ENCODE results near the gene TBC1D8. TPM values are rescaled to one million over a fixed set of nuclear protein-coding genes. Genes with fewer than 3 reads are reported as not detected.

Gene TBC1D8
- total and polyA plus RNA-seq, 5 donors, result 36.4 to 79.5 (median 49.5) TPM

DNA sequence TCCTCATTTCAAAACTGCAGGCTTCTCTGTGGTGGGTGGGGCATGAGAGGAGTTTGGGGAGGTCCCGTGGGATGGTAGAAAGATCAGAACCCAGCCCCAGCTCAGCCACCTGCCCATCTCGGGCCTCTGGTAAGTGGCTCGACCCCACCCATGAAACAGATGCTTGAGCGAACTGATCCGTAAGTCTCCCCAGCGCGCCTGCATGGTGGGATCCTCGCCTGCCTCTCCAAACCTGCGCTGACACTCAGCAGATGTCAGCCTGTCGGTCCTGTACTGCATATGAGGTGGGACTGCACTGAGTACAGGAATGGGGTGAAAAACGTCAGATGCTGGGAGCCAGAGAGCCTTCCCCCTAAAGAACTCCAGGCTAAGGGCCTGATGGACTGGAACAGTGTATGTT is 165.0 kb downstream of the TBC1D8 start:
- H3K4me1 ChIP-seq (ENCODE audit: control insufficient read depth, insufficient read depth, low read length), result peaks cover 4% of the 10 kb centered on the region
- 90% methylated on average over 11 of the region's 11 CpGs for WGBS
- no peaks in the 10 kb centered on the region for H3K9me3 ChIP-seq (ENCODE audit: control insufficient read depth, low read length)
- intact Hi-C loops (cut with DNase I), result loop anchor here in 3 of 4 donors (5.0 to 10.0 kb wide), 3 partner anchors 169 to 379 kb away; no protein-coding TSS in a partner anchor
- ATAC-seq, result no peak
- H3K27me3 ChIP-seq (ENCODE audit: control insufficient read depth, insufficient read depth), result no peaks in the 10 kb centered on the region
- H3K27ac ChIP-seq (ENCODE audit: low read length), result no peak overlapping the region
- DNase-seq, result no peak
- H3K4me3 ChIP-seq (ENCODE audit: low read length), result no peak overlapping the region

DNA sequence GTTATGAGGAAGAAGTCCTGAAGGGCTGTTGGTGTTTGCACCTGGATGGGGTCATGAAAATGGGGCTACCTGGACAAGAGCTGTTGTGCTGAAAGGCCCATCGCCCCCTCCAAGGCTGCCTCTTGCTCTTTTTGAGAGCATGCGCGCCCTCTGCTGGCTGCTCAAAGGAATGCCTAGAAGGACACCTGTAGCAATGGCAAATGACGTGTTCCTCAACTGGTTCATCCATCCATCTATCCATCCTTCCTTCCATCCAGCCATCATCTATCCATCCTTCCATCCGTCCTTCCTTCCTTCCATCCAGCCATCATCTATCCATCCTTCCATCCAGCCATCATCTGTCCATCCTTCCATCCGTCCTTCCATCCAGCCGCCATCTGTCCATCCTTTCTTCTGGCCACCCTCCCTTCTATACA is 166.3 kb downstream of the TBC1D8 start:
- no peaks in the 10 kb centered on the region for H3K9me3 ChIP-seq (ENCODE audit: control insufficient read depth, low read length)
- H3K27ac ChIP-seq (ENCODE audit: low read length), result no peak overlapping the region

DNA sequence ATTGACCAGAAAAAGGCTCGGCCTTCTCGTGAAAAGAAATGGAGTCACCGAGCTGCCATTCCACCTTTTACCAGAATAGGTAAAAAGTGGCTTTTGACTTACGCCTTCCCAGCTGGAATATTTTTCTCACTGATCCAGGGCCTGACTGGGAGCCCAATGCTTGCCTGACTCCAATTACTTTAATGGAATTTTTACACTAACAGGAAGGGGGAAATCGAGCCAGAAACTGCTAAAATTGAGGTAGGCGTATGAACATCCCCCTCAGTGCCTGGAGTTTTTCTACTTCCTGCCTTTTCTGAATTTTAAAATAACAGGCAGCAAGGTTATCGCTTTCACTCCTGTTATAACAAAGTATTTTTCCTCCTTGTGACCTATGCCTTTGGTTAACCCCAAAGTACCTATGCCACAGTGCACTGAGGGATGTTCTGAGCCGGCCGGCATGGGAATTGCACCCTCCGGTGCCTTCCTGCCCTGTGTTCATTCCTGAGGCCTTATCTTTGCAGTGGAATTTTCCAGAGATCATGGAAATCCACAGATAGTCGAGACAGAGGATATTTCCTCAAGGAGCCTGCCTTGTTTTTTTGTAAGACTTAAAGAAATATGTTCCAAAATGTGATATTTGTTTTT is 167.4 kb downstream of the TBC1D8 start:
- DNase-seq, result peak; percentile 46 to 67 (median 63)
- H3K4me3 ChIP-seq (ENCODE audit: low read length), result no peak overlapping the region
- intact Hi-C loops (cut with DNase I), result loop anchor here in 3 of 4 donors (2.0 to 10.0 kb wide), 5 partner anchors 169 to 376 kb away; no protein-coding TSS in a partner anchor
- 46% methylated on average over 11 of the region's 11 CpGs for WGBS
- no peaks in the 10 kb centered on the region for H3K27me3 ChIP-seq (ENCODE audit: control insufficient read depth, insufficient read depth)
- peak; percentile 81 to 95 for ATAC-seq
- H3K4me1 ChIP-seq (ENCODE audit: control insufficient read depth, insufficient read depth, low read length), result peaks cover 4% of the 10 kb centered on the region
- no peaks in the 10 kb centered on the region for H3K9me3 ChIP-seq (ENCODE audit: control insufficient read depth, low read length)
- H3K27ac ChIP-seq (ENCODE audit: low read length), result peak overlapping the region; percentile 42

More for the DNA sequence above, 166.3 kb downstream of the TBC1D8 start:
- peak; percentile 81 to 91 (median 91) for DNase-seq
- Histone ChIP-seq H3K4me1 (ENCODE audit: control insufficient read depth, insufficient read depth, low read length) (peaks cover 4% of the 10 kb centered on the region), H3K4me3 (ENCODE audit: low read length) (no peak overlapping the region), H3K27me3 (ENCODE audit: control insufficient read depth, insufficient read depth) (no peaks in the 10 kb centered on the region)
- peak; percentile 67 to 70 for ATAC-seq
- 32% methylated on average over 7 of the region's 7 CpGs for WGBS
- intact Hi-C loops (cut with DNase I), result loop anchor here (2.0 to 10.0 kb wide), 6 partner anchors 168 to 378 kb away; no protein-coding TSS in a partner anchor

DNA sequence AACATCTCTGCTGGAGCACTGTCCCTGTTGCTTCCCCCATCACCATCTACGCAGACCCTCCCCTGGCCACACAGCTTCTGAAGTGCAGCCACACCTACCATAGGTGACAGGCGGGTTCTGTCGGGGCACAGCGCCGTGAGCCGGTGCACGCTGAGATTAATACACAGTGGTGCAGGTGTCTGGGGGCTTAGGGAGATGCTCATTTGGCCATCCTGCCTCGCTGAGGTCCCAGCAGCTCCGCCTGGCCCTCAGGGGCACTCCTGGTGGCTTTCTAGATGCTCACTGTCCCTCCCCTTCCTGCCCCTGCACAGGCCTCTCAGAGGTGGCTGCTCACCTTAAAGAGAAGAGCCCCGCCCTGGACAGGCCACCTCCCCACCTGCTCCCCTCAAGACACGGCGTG is 168.0 kb downstream of the TBC1D8 start:
- DNase-seq (peak in 2 of 3 donors; percentile 37 to 47), ATAC-seq (peak in 1 of 2 donors; percentile 5)
- intact Hi-C loops (cut with DNase I), result loop anchor here in 2 of 4 donors (5.0 to 10.0 kb wide), 2 partner anchors 168 to 376 kb away; no protein-coding TSS in a partner anchor
- H3K4me3 ChIP-seq (ENCODE audit: low read length), result no peak overlapping the region
- 91% methylated on average over 12 of the region's 12 CpGs for WGBS
- H3K27me3 ChIP-seq (ENCODE audit: control insufficient read depth, insufficient read depth), result no peaks in the 10 kb centered on the region
- peaks cover 4% of the 10 kb centered on the region for H3K4me1 ChIP-seq (ENCODE audit: control insufficient read depth, insufficient read depth, low read length)
- no peak overlapping the region for H3K27ac ChIP-seq (ENCODE audit: low read length)
- no peaks in the 10 kb centered on the region for H3K9me3 ChIP-seq (ENCODE audit: control insufficient read depth, low read length)

DNA sequence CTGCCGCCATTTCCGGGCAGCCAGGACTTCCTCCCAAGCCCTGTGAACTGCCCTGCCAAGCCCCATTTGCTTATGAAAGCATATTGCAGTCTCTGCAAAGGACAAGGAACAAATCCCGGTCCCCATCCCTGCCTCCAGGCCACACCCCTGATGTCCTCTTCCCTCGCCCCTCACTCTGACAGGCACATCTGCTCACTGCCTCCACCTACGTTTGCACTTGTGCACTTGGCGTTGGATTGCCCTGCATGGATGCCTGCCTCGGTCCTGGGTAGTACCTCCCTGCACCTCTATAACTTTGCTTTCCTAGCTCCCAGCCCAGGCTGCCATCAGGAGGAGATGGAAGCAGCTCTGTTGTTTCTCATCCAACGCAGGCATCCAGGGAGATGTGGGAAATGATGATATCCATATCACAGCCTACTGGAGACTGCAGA is 168.7 kb downstream of the TBC1D8 start:
- intact Hi-C loops (cut with DNase I), result loop anchor here in 2 of 4 donors (5.0 to 10.0 kb wide), 2 partner anchors 168 to 375 kb away; no protein-coding TSS in a partner anchor
- no peak for ATAC-seq
- 57% methylated on average over 8 of the region's 8 CpGs for WGBS

DNA sequence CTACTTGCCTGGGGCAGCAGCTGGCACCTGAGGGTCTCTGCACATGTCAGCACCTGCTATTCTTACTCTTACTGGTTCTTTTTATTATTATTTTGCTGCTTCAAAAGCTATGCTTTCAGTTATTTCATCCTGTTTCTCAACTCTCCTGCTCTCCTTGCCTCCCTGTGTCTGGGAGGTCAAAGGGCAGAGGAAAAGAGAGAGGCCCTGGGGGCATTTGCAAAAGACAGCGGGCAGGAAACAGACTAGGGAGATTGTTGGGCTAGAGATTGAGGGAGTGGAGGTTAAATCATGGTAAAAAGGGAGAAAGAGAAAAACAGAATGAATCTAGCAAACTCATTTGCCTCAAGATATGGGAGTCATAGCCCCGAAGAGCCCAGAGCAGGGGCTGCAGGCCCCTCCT is 170.2 kb downstream of the TBC1D8 start:
- no peak overlapping the region for H3K4me3 ChIP-seq (ENCODE audit: low read length)
- no peaks in the 10 kb centered on the region for H3K9me3 ChIP-seq (ENCODE audit: control insufficient read depth, low read length)
- intact Hi-C loops (cut with DNase I), result loop anchor here in 2 of 4 donors (5.0 to 10.0 kb wide), 2 partner anchors 166 to 374 kb away; no protein-coding TSS in a partner anchor
- H3K27me3 ChIP-seq (ENCODE audit: control insufficient read depth, insufficient read depth), result no peaks in the 10 kb centered on the region
- DNase-seq (no peak), ATAC-seq (no peak)
- H3K4me1 ChIP-seq (ENCODE audit: control insufficient read depth, insufficient read depth, low read length), result peaks cover 4% of the 10 kb centered on the region
- H3K27ac ChIP-seq (ENCODE audit: low read length), result no peak overlapping the region
- WGBS, result 74% methylated on average over 2 of the region's 2 CpGs

More for the DNA sequence above, 168.7 kb downstream of the TBC1D8 start:
- no peak overlapping the region for H3K27ac ChIP-seq (ENCODE audit: low read length)
- H3K9me3 ChIP-seq (ENCODE audit: control insufficient read depth, low read length), result no peaks in the 10 kb centered on the region
- no peaks in the 10 kb centered on the region for H3K27me3 ChIP-seq (ENCODE audit: control insufficient read depth, insufficient read depth)
- H3K4me1 ChIP-seq (ENCODE audit: control insufficient read depth, insufficient read depth, low read length), result peaks cover 4% of the 10 kb centered on the region
- H3K4me3 ChIP-seq (ENCODE audit: low read length), result no peak overlapping the region
- DNase-seq, result peak in 1 of 3 donors; percentile 30

DNA sequence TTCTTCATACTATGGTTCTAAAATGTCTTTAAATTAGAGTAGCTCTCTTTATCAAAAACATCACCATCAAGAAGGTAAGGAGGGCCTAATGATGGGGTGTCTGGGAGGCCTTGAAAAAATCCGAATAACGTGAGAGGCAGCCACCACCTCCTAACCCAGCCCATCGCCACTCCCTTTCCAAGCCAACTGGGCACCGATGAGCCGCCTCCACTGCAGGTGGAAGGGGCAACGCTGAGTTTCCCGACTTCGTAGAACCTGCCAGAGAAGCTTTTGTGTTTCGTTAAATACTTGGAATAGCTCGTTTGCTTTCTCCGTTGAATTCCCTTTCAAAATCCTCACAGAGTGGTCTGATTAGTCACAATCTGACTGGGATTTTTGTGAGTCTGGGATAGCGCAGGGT is 171.1 kb downstream of the TBC1D8 start:
- H3K4me1 ChIP-seq (ENCODE audit: control insufficient read depth, insufficient read depth, low read length), result peaks cover 4% of the 10 kb centered on the region
- intact Hi-C loops (cut with DNase I), result loop anchor here in 2 of 4 donors (5.0 to 10.0 kb wide), 2 partner anchors 165 to 373 kb away; no protein-coding TSS in a partner anchor
- WGBS, result 91% methylated on average over 12 of the region's 12 CpGs
- no peak for DNase-seq
- no peaks in the 10 kb centered on the region for H3K27me3 ChIP-seq (ENCODE audit: control insufficient read depth, insufficient read depth)
- ATAC-seq, result no peak
- no peak overlapping the region for H3K4me3 ChIP-seq (ENCODE audit: low read length)
- H3K27ac ChIP-seq (ENCODE audit: low read length), result no peak overlapping the region
- no peaks in the 10 kb centered on the region for H3K9me3 ChIP-seq (ENCODE audit: control insufficient read depth, low read length)

DNA sequence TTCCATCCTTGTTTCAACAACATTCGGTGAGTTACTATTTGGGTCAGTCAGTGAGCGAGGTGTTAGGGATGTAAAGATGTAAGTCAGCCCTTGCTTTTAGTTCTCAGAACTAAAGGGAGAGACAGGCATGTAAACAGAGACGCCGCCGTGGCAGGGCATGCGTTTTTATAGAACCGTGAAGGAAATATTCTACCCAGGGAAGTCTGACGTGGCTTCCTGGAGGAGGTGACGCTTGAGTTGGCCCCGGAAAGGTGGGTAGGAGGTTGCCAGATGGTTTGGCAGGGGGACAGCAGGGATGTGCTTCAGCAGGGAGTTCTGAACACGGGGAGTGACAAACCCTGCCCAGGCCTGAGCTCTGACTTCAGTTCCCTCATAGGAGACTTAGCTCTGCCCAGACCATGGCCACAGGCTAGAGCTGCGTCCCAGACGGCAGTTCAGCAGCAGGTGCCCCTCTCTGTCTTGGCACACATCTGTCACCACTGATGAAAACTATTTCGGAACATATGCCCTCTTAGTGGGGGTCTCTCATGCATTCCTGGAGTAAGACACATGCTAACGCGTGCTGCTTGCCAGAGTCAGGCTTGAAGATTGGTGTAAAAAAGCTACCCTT is 172.5 kb downstream of the TBC1D8 start:
- ATAC-seq, result peak in 1 of 2 donors; percentile 58
- H3K4me3 ChIP-seq (ENCODE audit: low read length), result no peak overlapping the region
- DNase-seq, result peak; percentile 50 to 62 (median 53)
- no peak overlapping the region for H3K27ac ChIP-seq (ENCODE audit: low read length)
- H3K27me3 ChIP-seq (ENCODE audit: control insufficient read depth, insufficient read depth), result no peaks in the 10 kb centered on the region
- intact Hi-C loops (cut with DNase I), result no loop called here
- 75% methylated on average over 16 of the region's 16 CpGs for WGBS
- no peaks in the 10 kb centered on the region for H3K9me3 ChIP-seq (ENCODE audit: control insufficient read depth, low read length)
- H3K4me1 ChIP-seq (ENCODE audit: control insufficient read depth, insufficient read depth, low read length), result peaks cover 4% of the 10 kb centered on the region

DNA sequence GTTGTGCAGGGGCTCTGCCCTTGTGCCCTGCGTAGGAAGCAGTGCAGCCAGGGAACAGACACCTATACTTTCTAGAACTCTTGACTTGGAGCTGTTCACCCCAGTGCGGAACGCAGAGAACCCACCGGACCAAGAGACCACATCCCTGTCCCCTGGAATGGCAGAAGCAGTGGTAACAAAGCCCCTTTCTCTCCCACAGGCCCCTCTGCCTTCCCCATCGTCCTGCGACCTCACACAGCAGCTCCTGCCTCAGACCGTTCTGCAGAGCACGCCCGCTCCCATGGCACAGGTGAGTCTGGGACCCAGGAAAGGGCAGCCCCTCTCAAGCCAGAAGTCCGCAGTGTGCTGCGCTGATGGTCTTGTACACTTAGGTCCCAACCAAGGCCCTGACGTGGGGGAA is 173.7 kb downstream of the TBC1D8 start:
- Histone ChIP-seq H3K9me3 (ENCODE audit: control insufficient read depth, low read length) (no peaks in the 10 kb centered on the region), H3K4me1 (ENCODE audit: control insufficient read depth, insufficient read depth, low read length) (peaks cover 3% of the 10 kb centered on the region), H3K27ac (ENCODE audit: low read length) (no peak overlapping the region), H3K27me3 (ENCODE audit: control insufficient read depth, insufficient read depth) (no peaks in the 10 kb centered on the region), H3K4me3 (ENCODE audit: low read length) (no peak overlapping the region)
- intact Hi-C loops (cut with DNase I), result no loop called here
- WGBS, result 91% methylated on average over 12 of the region's 12 CpGs
- no peak for ATAC-seq
- no peak for DNase-seq

DNA sequence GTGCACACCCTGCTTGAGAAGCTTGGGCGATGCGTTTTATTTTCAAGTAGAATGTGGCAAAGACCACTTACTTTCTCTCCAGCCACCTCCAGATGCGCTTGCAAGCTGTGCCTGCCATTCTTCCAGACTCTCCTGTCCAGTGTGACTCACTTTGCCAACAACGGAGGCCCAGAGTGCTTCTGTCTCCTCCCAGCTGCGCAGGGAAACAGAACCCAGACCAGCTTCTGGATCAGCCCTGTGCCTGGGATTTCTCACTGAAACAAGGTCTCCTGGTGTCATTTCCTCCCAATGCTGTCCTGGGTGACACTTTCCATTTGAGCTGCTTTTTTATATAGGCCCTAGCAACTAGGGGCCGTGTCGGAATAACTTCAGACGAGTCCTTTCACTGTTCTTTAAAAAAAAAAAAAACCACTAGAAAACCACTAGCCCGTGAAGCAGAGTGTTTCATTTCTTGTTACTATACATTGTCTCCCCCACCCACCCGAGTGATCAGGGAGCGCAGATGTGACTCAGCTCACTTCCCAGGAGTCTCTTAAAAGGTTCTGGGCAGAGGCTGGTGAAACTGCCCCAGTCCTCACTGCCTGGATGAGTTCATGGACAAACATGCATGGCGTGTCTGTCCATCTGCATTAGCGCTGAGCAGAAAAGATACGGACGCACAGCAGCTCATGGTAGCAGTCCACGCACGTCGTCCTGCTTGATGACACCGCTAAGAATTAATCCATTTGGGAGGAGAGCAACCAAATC is 174.4 kb downstream of the TBC1D8 start:
- ATAC-seq (no peak), DNase-seq (no peak)
- Histone ChIP-seq H3K27ac (ENCODE audit: low read length) (no peak overlapping the region), H3K27me3 (ENCODE audit: control insufficient read depth, insufficient read depth) (no peaks in the 10 kb centered on the region), H3K4me1 (ENCODE audit: control insufficient read depth, insufficient read depth, low read length) (no peaks in the 10 kb centered on the region), H3K4me3 (ENCODE audit: low read length) (no peak overlapping the region), H3K9me3 (ENCODE audit: control insufficient read depth, low read length) (no peaks in the 10 kb centered on the region)
- intact Hi-C loops (cut with DNase I), result no loop called here
- WGBS, result 87% methylated on average over 19 of the region's 19 CpGs

Data from right cardiac atrium (tissue), 5 donors.